SK-N-SH (cell line): Measurements from ENCODE around the gene SRBD1. TPM values are rescaled to one million over a fixed set of nuclear protein-coding genes. Genes with fewer than 3 reads are reported as not detected.

Experiments used
- CTCF ChIA-PET: fragments of 300-600, 350-600 bp; formaldehyde crosslinking; extraction: SDS; loops from one replicate; lab custom pipeline; 2021; lab: Yijun Ruan, JAX
- POLR2A ChIA-PET: fragments of 350-600 bp; sonication (Branson Sonifier 250); formaldehyde crosslinking; extraction: SDS; loops from one replicate; lab custom pipeline; 2020; ENCODE audit warnings: antibody characterized with exemption, inconsistent platforms; lab: Yijun Ruan, JAX
- DNase-seq: peaks from one replicate; pipeline ENCODE4 v3.0.0; 2012
- H2AFZ ChIP-seq: fragments of 200-600 bp; sonication (generic); 2 replicates; pipeline ENCODE4 v1.8.1; 2016; ENCODE audit warnings: antibody characterized with exemption, mild to moderate bottlenecking, low read depth
- H3F3A ChIP-seq: fragments of 200-600 bp; sonication (generic); replicated peaks from 2 replicates; pipeline ENCODE3; 2016; ENCODE audit warnings: antibody characterized with exemption, mild to moderate bottlenecking; ENCODE audit not compliant: insufficient read depth
- H3K27ac ChIP-seq, 2 experiments: fragments of 200-500 bp in 1 of 2; fragments of 200-600 bp in 1 of 2; sonication (Bioruptor generic) in 1 of 2; sonication (generic), shearing (Covaris generic) in 1 of 2; 2 replicates each; pipeline versions ENCODE4 v1.5.1 to v1.6.1; 2014 to 2016; ENCODE audit warnings: low read depth in 2 of 2, inconsistent platforms in 1 of 2, low read length in 1 of 2, mild to moderate bottlenecking in 1 of 2, mixed read lengths in 1 of 2
- H3K27me3 ChIP-seq: fragments of 200-600 bp; sonication (generic), shearing (Covaris generic); 2 replicates; pipeline ENCODE4 v1.6.1; 2016; ENCODE audit warnings: mixed run types; ENCODE audit not compliant: insufficient read depth
- H3K36me3 ChIP-seq, 2 experiments: fragments of 200-500 bp in 1 of 2; fragments of 200-600 bp in 1 of 2; sonication (Bioruptor generic) in 1 of 2; sonication (generic) in 1 of 2; replicated peaks in 1 of 2; 2 replicates each; pipeline versions ENCODE3 to v1.5.1; 2014 to 2016; ENCODE audit warnings: low read length in 1 of 2, mild to moderate bottlenecking in 1 of 2; ENCODE audit not compliant: insufficient read depth in 2 of 2, control insufficient read depth in 1 of 2
- H3K4me1 ChIP-seq, 2 experiments: fragments of 200-500 bp in 1 of 2; fragments of 200-600 bp in 1 of 2; sonication (Bioruptor generic) in 1 of 2; sonication (generic), shearing (Covaris generic) in 1 of 2; 2 replicates each; pipeline versions ENCODE4 v1.5.1 to v1.6.1; 2014 to 2016; ENCODE audit warnings: low read depth in 1 of 2, low read length in 1 of 2, mixed run types in 1 of 2; ENCODE audit not compliant: insufficient read depth in 2 of 2, control insufficient read depth in 1 of 2
- H3K4me2 ChIP-seq: fragments of 200-600 bp; sonication (generic), shearing (Covaris generic); 2 replicates; pipeline ENCODE4 v1.6.1; 2017; ENCODE audit warnings: mixed run types
- H3K4me3 ChIP-seq, 2 experiments: fragments of 200-500 bp in 1 of 2; fragments of 200-600 bp in 1 of 2; sonication (Bioruptor generic) in 1 of 2; sonication (generic), shearing (Covaris generic) in 1 of 2; 2 replicates each; pipeline versions ENCODE4 v1.5.1 to v1.8.1; 2014 to 2016; ENCODE audit warnings: low read depth in 2 of 2, inconsistent platforms in 1 of 2, low read length in 1 of 2, mild to moderate bottlenecking in 1 of 2, mixed read lengths in 1 of 2, moderate library complexity in 1 of 2
- H3K79me2 ChIP-seq: fragments of 200-600 bp; sonication (generic); 2 replicates; pipeline ENCODE4 v1.8.1; 2017; ENCODE audit warnings: mild to moderate bottlenecking; ENCODE audit not compliant: insufficient read depth
- H3K9ac ChIP-seq: fragments of 200-600 bp; sonication (generic); 2 replicates; pipeline ENCODE4 v1.6.1; 2017; ENCODE audit warnings: mixed run types
- H3K9me2 ChIP-seq: fragments of 200-600 bp; sonication (generic); 2 replicates; pipeline ENCODE4 v1.6.1; 2017; ENCODE audit warnings: mixed run types
- H3K9me3 ChIP-seq: fragments of 200-600 bp; sonication (generic); 2 replicates; pipeline ENCODE4 v1.6.1; 2017; ENCODE audit warnings: mixed run types, mild to moderate bottlenecking, moderate library complexity
- H4K20me1 ChIP-seq: fragments of 200-600 bp; sonication (generic); 2 replicates; pipeline ENCODE4 v1.6.1; 2017; ENCODE audit warnings: mild to moderate bottlenecking, mixed run types; ENCODE audit not compliant: insufficient read depth
- CHD2 ChIP-seq: fragments of 150-350 bp; IDR thresholded peaks from 2 replicates; pipeline ENCODE4 v1.6.1; 2018; ENCODE audit warnings: low read length; ENCODE audit not compliant: partially characterized antibody
- EP300 ChIP-seq, 2 experiments: IDR thresholded peaks; 2 replicates each; pipeline versions ENCODE4 v1.4.0 to v1.6.1; 2012; ENCODE audit warnings: borderline replicate concordance in 1 of 2, low read depth in 1 of 2, low read length in 1 of 2
- FOXM1 ChIP-seq: IDR thresholded peaks from 2 replicates; pipeline ENCODE4 v1.4.0; 2012; ENCODE audit warnings: low read depth, mild to moderate bottlenecking
- GABPA ChIP-seq: IDR thresholded peaks from 2 replicates; pipeline ENCODE4 v1.4.0; 2012; ENCODE audit warnings: low read depth, mild to moderate bottlenecking
- GATA2 ChIP-seq: sonication (generic); formaldehyde crosslinking; IDR thresholded peaks from 2 replicates; pipeline ENCODE4 v1.5.0; 2020; ENCODE audit warnings: mild to moderate bottlenecking, missing genetic modification reagents
- JUND ChIP-seq: IDR thresholded peaks from 2 replicates; pipeline ENCODE4 v1.4.0; 2012
- NFIC ChIP-seq: IDR thresholded peaks from 2 replicates; pipeline ENCODE4 v1.4.0; 2012; ENCODE audit warnings: borderline replicate concordance
- NRF1 ChIP-seq: IDR thresholded peaks from 2 replicates; pipeline ENCODE4 v1.6.1; 2012; ENCODE audit warnings: low read depth, mild to moderate bottlenecking, low read length
- POLR2AphosphoS5 ChIP-seq: IDR thresholded peaks from 2 replicates; pipeline ENCODE4 v1.6.1; 2012; ENCODE audit warnings: low read depth, low read length
- RAD21 ChIP-seq: IDR thresholded peaks from 2 replicates; pipeline ENCODE4 v1.6.1; 2012; ENCODE audit warnings: mild to moderate bottlenecking, low read length
- RCOR1 ChIP-seq: fragments of 150-350 bp; IDR thresholded peaks from 2 replicates; pipeline ENCODE4 v1.6.1; 2017; ENCODE audit warnings: antibody characterized with exemption, low read length
- RFX5 ChIP-seq: IDR thresholded peaks from 2 replicates; pipeline ENCODE4 v1.6.1; 2012; ENCODE audit warnings: mild to moderate bottlenecking, improper control_type of control experiment, low read length
- RXRA ChIP-seq: IDR thresholded peaks from 2 replicates; pipeline ENCODE4 v1.4.0; 2012; ENCODE audit warnings: low read depth, mild to moderate bottlenecking, borderline replicate concordance
- SMC3 ChIP-seq: IDR thresholded peaks from 2 replicates; pipeline ENCODE4 v1.6.1; 2012; ENCODE audit warnings: low read depth, low read length, improper control_type of control experiment
- TAF1 ChIP-seq: IDR thresholded peaks from 2 replicates; pipeline ENCODE4 v1.6.1; 2012; ENCODE audit warnings: low read depth, mild to moderate bottlenecking, low read length, moderate library complexity, borderline replicate concordance
- TCF12 ChIP-seq: IDR thresholded peaks from 2 replicates; pipeline ENCODE4 v1.4.0; 2012
- YY1 ChIP-seq: IDR thresholded peaks from 2 replicates; pipeline ENCODE4 v1.4.0; 2012; ENCODE audit warnings: low read depth, mild to moderate bottlenecking
- WGBS: methylation state at CpG from one replicate; pipeline ENCODE4 v1.1.6; 2017; ENCODE audit warnings: low lambda C conversion rate; 5-methylcytosine and 5-hydroxymethylcytosine counted together
- polyA plus RNA-seq, 3 experiments: library from polyadenylated mRNA; depleted of rRNA; stranded (reverse); fragments of >200 nt; gene quantifications; 2 replicates each; pipeline ENCODE4 v1.2.3, GENCODE V29; 2012
- TF ChIP-seq, protein P1 (sequence below): IDR thresholded peaks from 2 replicates; pipeline ENCODE4 v1.4.0; 2012; ENCODE audit warnings: low read depth
- TF ChIP-seq, protein P2 (sequence below): fragments of 150-350 bp; IDR thresholded peaks from 2 replicates; pipeline ENCODE4 v1.6.1; 2016; ENCODE audit warnings: mild to moderate bottlenecking, low read depth, low read length
- TF ChIP-seq, protein P3 (sequence below): IDR thresholded peaks from 2 replicates; pipeline ENCODE4 v1.6.1; 2012; ENCODE audit warnings: mild to moderate bottlenecking, low read depth, low read length, moderate library complexity
- TF ChIP-seq, protein P4 (sequence below): IDR thresholded peaks from 2 replicates; pipeline ENCODE4 v1.4.0; 2012; ENCODE audit warnings: low read depth, borderline replicate concordance

SRBD1 gene
- polyA plus RNA-seq, 1 of the 3 experiments (the other 2 are of a cell fraction): 3.2 TPM

DNA sequence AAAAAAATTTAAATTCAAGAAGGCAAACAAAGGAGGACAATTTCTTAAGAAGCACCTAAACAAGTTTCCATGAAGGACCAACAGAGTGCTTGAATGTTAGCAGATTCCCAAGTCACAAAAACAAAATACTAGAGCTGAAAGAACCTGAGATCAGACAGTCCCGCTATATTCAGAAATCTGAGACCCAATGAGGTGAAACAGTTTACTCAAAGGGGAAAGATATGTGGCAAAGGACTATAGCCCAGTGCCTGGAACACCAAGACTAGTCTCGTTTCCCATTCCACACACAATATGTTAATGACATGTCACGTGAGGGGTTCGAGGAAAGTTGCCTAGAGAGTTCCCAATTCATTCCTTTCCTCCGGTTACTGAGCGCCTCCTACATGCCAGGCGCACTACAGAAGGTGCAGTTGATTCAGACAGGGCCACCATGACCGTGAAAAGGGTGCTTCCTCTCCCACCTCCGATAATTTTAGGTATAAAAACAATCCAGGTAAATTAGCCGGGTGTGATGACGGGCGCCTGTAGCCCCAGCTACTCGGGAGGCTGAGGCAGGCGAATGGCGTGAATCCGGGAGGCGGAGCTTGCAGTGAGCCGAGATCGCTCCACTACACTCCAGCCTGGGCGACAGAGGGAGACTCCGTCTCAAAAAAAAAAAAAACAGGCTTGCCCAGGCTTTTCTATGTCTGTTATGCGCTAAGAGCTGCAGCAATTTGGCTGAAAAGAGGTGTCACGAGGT is 617 bp downstream of the SRBD1 start (continued):
- TF ChIP-seq, protein P1, sequence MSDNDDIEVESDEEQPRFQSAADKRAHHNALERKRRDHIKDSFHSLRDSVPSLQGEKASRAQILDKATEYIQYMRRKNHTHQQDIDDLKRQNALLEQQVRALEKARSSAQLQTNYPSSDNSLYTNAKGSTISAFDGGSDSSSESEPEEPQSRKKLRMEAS: peak; percentile 24; the same call in 1 of the 2 replicates
- TF ChIP-seq RFX5 (0 out of 2 replicates have a peak, but pooled peaks have one; percentile 27), NFIC (no peak), SMC3 (peak; percentile 17; the same call in 1 of the 2 replicates), RCOR1 (peak; percentile 52; the same call in 1 of the 2 replicates), TCF12 (no peak), TAF1 (no peak), YY1 (no peak), RAD21 (peak; percentile 59)
- TF ChIP-seq, protein P2, sequence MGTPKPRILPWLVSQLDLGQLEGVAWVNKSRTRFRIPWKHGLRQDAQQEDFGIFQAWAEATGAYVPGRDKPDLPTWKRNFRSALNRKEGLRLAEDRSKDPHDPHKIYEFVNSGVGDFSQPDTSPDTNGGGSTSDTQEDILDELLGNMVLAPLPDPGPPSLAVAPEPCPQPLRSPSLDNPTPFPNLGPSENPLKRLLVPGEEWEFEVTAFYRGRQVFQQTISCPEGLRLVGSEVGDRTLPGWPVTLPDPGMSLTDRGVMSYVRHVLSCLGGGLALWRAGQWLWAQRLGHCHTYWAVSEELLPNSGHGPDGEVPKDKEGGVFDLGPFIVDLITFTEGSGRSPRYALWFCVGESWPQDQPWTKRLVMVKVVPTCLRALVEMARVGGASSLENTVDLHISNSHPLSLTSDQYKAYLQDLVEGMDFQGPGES: no peak
- TF ChIP-seq, protein P3, sequence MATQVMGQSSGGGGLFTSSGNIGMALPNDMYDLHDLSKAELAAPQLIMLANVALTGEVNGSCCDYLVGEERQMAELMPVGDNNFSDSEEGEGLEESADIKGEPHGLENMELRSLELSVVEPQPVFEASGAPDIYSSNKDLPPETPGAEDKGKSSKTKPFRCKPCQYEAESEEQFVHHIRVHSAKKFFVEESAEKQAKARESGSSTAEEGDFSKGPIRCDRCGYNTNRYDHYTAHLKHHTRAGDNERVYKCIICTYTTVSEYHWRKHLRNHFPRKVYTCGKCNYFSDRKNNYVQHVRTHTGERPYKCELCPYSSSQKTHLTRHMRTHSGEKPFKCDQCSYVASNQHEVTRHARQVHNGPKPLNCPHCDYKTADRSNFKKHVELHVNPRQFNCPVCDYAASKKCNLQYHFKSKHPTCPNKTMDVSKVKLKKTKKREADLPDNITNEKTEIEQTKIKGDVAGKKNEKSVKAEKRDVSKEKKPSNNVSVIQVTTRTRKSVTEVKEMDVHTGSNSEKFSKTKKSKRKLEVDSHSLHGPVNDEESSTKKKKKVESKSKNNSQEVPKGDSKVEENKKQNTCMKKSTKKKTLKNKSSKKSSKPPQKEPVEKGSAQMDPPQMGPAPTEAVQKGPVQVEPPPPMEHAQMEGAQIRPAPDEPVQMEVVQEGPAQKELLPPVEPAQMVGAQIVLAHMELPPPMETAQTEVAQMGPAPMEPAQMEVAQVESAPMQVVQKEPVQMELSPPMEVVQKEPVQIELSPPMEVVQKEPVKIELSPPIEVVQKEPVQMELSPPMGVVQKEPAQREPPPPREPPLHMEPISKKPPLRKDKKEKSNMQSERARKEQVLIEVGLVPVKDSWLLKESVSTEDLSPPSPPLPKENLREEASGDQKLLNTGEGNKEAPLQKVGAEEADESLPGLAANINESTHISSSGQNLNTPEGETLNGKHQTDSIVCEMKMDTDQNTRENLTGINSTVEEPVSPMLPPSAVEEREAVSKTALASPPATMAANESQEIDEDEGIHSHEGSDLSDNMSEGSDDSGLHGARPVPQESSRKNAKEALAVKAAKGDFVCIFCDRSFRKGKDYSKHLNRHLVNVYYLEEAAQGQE: no peak

DNA sequence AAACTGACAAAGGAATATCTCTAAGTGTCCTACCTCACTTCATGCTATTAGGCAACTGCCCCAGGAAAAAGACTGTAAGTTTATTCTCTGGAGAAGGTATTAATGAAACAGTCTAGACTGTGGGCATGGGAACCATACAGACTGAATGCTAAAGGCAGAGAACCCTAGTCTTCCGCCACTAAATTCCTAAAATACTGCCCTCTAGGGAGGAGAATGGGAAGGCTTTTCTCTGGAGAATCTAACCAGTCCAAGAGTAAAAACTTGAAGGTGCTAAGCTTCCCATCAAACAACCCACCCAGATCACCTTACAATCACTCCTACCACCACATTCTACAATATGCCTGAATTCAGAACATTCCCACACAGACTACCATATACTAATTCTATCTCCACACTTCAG is 3.4 kb downstream of the SRBD1 start:
- H3K36me3 ChIP-seq: peaks cover 8 to 14% of the 10 kb centered on the region in 2 experiments
- WGBS: 76% methylated on average over 1 of the region's 1 CpG
- no peak overlapping the region for H2AFZ ChIP-seq
- H4K20me1 ChIP-seq: no peaks in the 10 kb centered on the region
- H3K27me3 ChIP-seq: no peaks in the 10 kb centered on the region
- DNase-seq: peak; percentile 57
- no peak overlapping the region for H3K27ac ChIP-seq
- peaks cover 45% of the 10 kb centered on the region for H3K79me2 ChIP-seq
- POLR2A ChIA-PET: no interaction called here
- H3K4me2 ChIP-seq: no peak overlapping the region
- CTCF ChIA-PET: interaction anchor here (0.6 to 11.5 kb wide), 17 partner anchors 8 to 1246 kb away, joined by 3 to 109 read pairs (median 4); no protein-coding TSS in a partner anchor
- no peak overlapping the region for H3K9ac ChIP-seq
- H3K9me3 ChIP-seq: no peaks in the 10 kb centered on the region
- peaks cover 5% of the 10 kb centered on the region for H3F3A ChIP-seq
- no peak overlapping the region for H3K4me3 ChIP-seq
- peaks cover 5 to 14% of the 10 kb centered on the region in 2 experiments; a peak in 3 of 4 replicates for H3K4me1 ChIP-seq
- no peaks in the 10 kb centered on the region for H3K9me2 ChIP-seq
- TF ChIP-seq EP300 (IDR thresholded peaks at IDR 0.05; ENCODE audit: borderline replicate concordance in 1 of 2, low read depth in 1 of 2, low read length in 1 of 2) (no peak), GATA2 (no peak), POLR2AphosphoS5 (no peak), FOXM1 (no peak), RAD21 (peak; percentile 28), JUND (no peak), CHD2 (no peak), RXRA (no peak), NRF1 (no peak), RFX5 (no peak), SMC3 (0 out of 2 replicates have a peak, but pooled peaks have one; percentile 18), RCOR1 (no peak), GABPA (no peak)
- TF ChIP-seq, protein P4, sequence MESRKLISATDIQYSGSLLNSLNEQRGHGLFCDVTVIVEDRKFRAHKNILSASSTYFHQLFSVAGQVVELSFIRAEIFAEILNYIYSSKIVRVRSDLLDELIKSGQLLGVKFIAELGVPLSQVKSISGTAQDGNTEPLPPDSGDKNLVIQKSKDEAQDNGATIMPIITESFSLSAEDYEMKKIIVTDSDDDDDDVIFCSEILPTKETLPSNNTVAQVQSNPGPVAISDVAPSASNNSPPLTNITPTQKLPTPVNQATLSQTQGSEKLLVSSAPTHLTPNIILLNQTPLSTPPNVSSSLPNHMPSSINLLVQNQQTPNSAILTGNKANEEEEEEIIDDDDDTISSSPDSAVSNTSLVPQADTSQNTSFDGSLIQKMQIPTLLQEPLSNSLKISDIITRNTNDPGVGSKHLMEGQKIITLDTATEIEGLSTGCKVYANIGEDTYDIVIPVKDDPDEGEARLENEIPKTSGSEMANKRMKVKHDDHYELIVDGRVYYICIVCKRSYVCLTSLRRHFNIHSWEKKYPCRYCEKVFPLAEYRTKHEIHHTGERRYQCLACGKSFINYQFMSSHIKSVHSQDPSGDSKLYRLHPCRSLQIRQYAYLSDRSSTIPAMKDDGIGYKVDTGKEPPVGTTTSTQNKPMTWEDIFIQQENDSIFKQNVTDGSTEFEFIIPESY: no peak
- TF ChIP-seq, protein P2: no peak
